Measurements from ENCODE around the gene DENND2D.

Gene DENND2D

GRCh38 chr1:111214884-111215283, 14.4 kb upstream of the DENND2D start:
- Histone ChIP-seq H3K9me3 (ENCODE audit: insufficient read depth, low read length) (no peaks in the 10 kb centered on the region), H3K4me1 (ENCODE audit: insufficient read depth, insufficient read length) (no peaks in the 10 kb centered on the region), H3K36me3 (ENCODE audit: insufficient read depth, insufficient read length, low read length) (no peaks in the 10 kb centered on the region), H3K9ac (ENCODE audit: insufficient read length, low read depth) (no peak overlapping the region), H3K4me3 (ENCODE audit: insufficient read length, low read depth) (no peak overlapping the region), H3K27me3 (ENCODE audit: insufficient read depth, insufficient read length) (no peaks in the 10 kb centered on the region)
- no peak for TF ChIP-seq ZNF274 (IDR thresholded peaks at IDR 0.05; ENCODE audit: low read depth, low read length)
- TF ChIP-seq YY1 (IDR thresholded peaks at IDR 0.05; ENCODE audit: insufficient read depth, insufficient read length): no peak
- no peak for TF ChIP-seq SUZ12 (IDR thresholded peaks at IDR 0.05; ENCODE audit: extremely low read depth, insufficient read depth, insufficient read length)
- no peak for DNase-seq (ENCODE audit: low read depth, low spot score)

- no peaks in the 10 kb centered on the region for H3K4me1 ChIP-seq (ENCODE audit: insufficient read depth, insufficient read length)
These were observed 13.8 kb upstream of the DENND2D start for GRCh38 chr1:111214074-111214801.

GRCh38 chr1:111213412-111213811, 13.0 kb upstream of the DENND2D start:
- H3K4me1 ChIP-seq (ENCODE audit: insufficient read depth, insufficient read length): no peaks in the 10 kb centered on the region
- no peak for TF ChIP-seq SUZ12 (IDR thresholded peaks at IDR 0.05; ENCODE audit: extremely low read depth, insufficient read depth, insufficient read length)
- no peak for TF ChIP-seq YY1 (IDR thresholded peaks at IDR 0.05; ENCODE audit: insufficient read depth, insufficient read length)
- TF ChIP-seq ZNF274 (IDR thresholded peaks at IDR 0.05; ENCODE audit: low read depth, low read length): no peak
- DNase-seq (ENCODE audit: low read depth, low spot score): no peak
- H3K9ac ChIP-seq (ENCODE audit: insufficient read length, low read depth): no peak overlapping the region
- H3K27me3 ChIP-seq (ENCODE audit: insufficient read depth, insufficient read length): no peaks in the 10 kb centered on the region
- no peaks in the 10 kb centered on the region for H3K9me3 ChIP-seq (ENCODE audit: insufficient read depth, low read length)
- no peaks in the 10 kb centered on the region for H3K36me3 ChIP-seq (ENCODE audit: insufficient read depth, insufficient read length, low read length)
- H3K4me3 ChIP-seq (ENCODE audit: insufficient read length, low read depth): no peak overlapping the region

More at GRCh38 chr1:111214074-111214801, 13.8 kb upstream of the DENND2D start:
- no peak for DNase-seq (ENCODE audit: low read depth, low spot score)
- Histone ChIP-seq H3K36me3 (ENCODE audit: insufficient read depth, insufficient read length, low read length) (no peaks in the 10 kb centered on the region), H3K9me3 (ENCODE audit: insufficient read depth, low read length) (no peaks in the 10 kb centered on the region), H3K9ac (ENCODE audit: insufficient read length, low read depth) (no peak overlapping the region), H3K27me3 (ENCODE audit: insufficient read depth, insufficient read length) (no peaks in the 10 kb centered on the region), H3K4me3 (ENCODE audit: insufficient read length, low read depth) (no peak overlapping the region)
- no peak for TF ChIP-seq ZNF274 (IDR thresholded peaks at IDR 0.05; ENCODE audit: low read depth, low read length)
- TF ChIP-seq YY1 (IDR thresholded peaks at IDR 0.05; ENCODE audit: insufficient read depth, insufficient read length): no peak
- no peak for TF ChIP-seq SUZ12 (IDR thresholded peaks at IDR 0.05; ENCODE audit: extremely low read depth, insufficient read depth, insufficient read length)

- Histone ChIP-seq H3K36me3 (ENCODE audit: insufficient read depth, insufficient read length, low read length) (no peaks in the 10 kb centered on the region), H3K4me1 (ENCODE audit: insufficient read depth, insufficient read length) (no peaks in the 10 kb centered on the region), H3K4me3 (ENCODE audit: insufficient read length, low read depth) (no peak overlapping the region), H3K9ac (ENCODE audit: insufficient read length, low read depth) (no peak overlapping the region), H3K27me3 (ENCODE audit: insufficient read depth, insufficient read length) (no peaks in the 10 kb centered on the region), H3K9me3 (ENCODE audit: insufficient read depth, low read length) (no peaks in the 10 kb centered on the region)
- DNase-seq (ENCODE audit: low read depth, low spot score): no peak
- no peak for TF ChIP-seq ZNF274 (IDR thresholded peaks at IDR 0.05; ENCODE audit: low read depth, low read length)
- TF ChIP-seq YY1 (IDR thresholded peaks at IDR 0.05; ENCODE audit: insufficient read depth, insufficient read length): no peak
- TF ChIP-seq SUZ12 (IDR thresholded peaks at IDR 0.05; ENCODE audit: extremely low read depth, insufficient read depth, insufficient read length): no peak
These were observed 12.3 kb upstream of the DENND2D start for GRCh38 chr1:111212634-111213335.

GRCh38 chr1:111211921-111212320, 11.5 kb upstream of the DENND2D start:
- no peaks in the 10 kb centered on the region for H3K9me3 ChIP-seq (ENCODE audit: insufficient read depth, low read length)
- no peaks in the 10 kb centered on the region for H3K27me3 ChIP-seq (ENCODE audit: insufficient read depth, insufficient read length)
- H3K4me3 ChIP-seq (ENCODE audit: insufficient read length, low read depth): no peak overlapping the region
- no peaks in the 10 kb centered on the region for H3K4me1 ChIP-seq (ENCODE audit: insufficient read depth, insufficient read length)
- TF ChIP-seq ZNF274 (IDR thresholded peaks at IDR 0.05; ENCODE audit: low read depth, low read length) (no peak), YY1 (IDR thresholded peaks at IDR 0.05; ENCODE audit: insufficient read depth, insufficient read length) (no peak), SUZ12 (IDR thresholded peaks at IDR 0.05; ENCODE audit: extremely low read depth, insufficient read depth, insufficient read length) (no peak)
- H3K36me3 ChIP-seq (ENCODE audit: insufficient read depth, insufficient read length, low read length): no peaks in the 10 kb centered on the region
- no peak for DNase-seq (ENCODE audit: low read depth, low spot score)
- H3K9ac ChIP-seq (ENCODE audit: insufficient read length, low read depth): no peak overlapping the region

GRCh38 chr1:111209622-111210021, 9.2 kb upstream of the DENND2D start:
- Histone ChIP-seq H3K36me3 (ENCODE audit: insufficient read depth, insufficient read length, low read length) (no peaks in the 10 kb centered on the region), H3K4me3 (ENCODE audit: insufficient read length, low read depth) (no peak overlapping the region), H3K9ac (ENCODE audit: insufficient read length, low read depth) (no peak overlapping the region), H3K27me3 (ENCODE audit: insufficient read depth, insufficient read length) (no peaks in the 10 kb centered on the region), H3K4me1 (ENCODE audit: insufficient read depth, insufficient read length) (no peaks in the 10 kb centered on the region), H3K9me3 (ENCODE audit: insufficient read depth, low read length) (no peaks in the 10 kb centered on the region)
- TF ChIP-seq YY1 (IDR thresholded peaks at IDR 0.05; ENCODE audit: insufficient read depth, insufficient read length): no peak
- TF ChIP-seq ZNF274 (IDR thresholded peaks at IDR 0.05; ENCODE audit: low read depth, low read length): no peak
- no peak for TF ChIP-seq SUZ12 (IDR thresholded peaks at IDR 0.05; ENCODE audit: extremely low read depth, insufficient read depth, insufficient read length)
- DNase-seq (ENCODE audit: low read depth, low spot score): no peak

- DNase-seq (ENCODE audit: low read depth, low spot score): no peak
- no peak for TF ChIP-seq YY1 (IDR thresholded peaks at IDR 0.05; ENCODE audit: insufficient read depth, insufficient read length)
- TF ChIP-seq SUZ12 (IDR thresholded peaks at IDR 0.05; ENCODE audit: extremely low read depth, insufficient read depth, insufficient read length): no peak
- no peak for TF ChIP-seq ZNF274 (IDR thresholded peaks at IDR 0.05; ENCODE audit: low read depth, low read length)
- Histone ChIP-seq H3K36me3 (ENCODE audit: insufficient read depth, insufficient read length, low read length) (no peaks in the 10 kb centered on the region), H3K9me3 (ENCODE audit: insufficient read depth, low read length) (no peaks in the 10 kb centered on the region), H3K4me3 (ENCODE audit: insufficient read length, low read depth) (no peak overlapping the region), H3K27me3 (ENCODE audit: insufficient read depth, insufficient read length) (no peaks in the 10 kb centered on the region), H3K9ac (ENCODE audit: insufficient read length, low read depth) (no peak overlapping the region), H3K4me1 (ENCODE audit: insufficient read depth, insufficient read length) (no peaks in the 10 kb centered on the region)
These were observed 8.5 kb upstream of the DENND2D start for GRCh38 chr1:111208921-111209320.

Measured in NT2/D1 (cell line).